OCI-LY3 (cell line): ENCODE results near the gene EMC6.

Experiments
- H2AFZ ChIP-seq: fragments of 200-600, 300-600 bp; shearing (Covaris generic); 2 replicates; pipeline ENCODE4 v1.6.0; 2014; ENCODE audit warnings: antibody characterized with exemption, low read depth, low read length
- H3K27ac ChIP-seq: fragments of 200-600, 300-600 bp; sonication (generic); 2 replicates; pipeline ENCODE4 v1.5.1; 2014; ENCODE audit warnings: mild to moderate bottlenecking, low read length, moderate library complexity, mixed read lengths
- H3K27me3 ChIP-seq: fragments of 200-600, 300-600 bp; sonication (generic); 2 replicates; pipeline ENCODE4 v1.6.1; 2014; ENCODE audit warnings: low read depth, low read length, mixed read lengths
- H3K36me3 ChIP-seq: fragments of 200-600, 300-600 bp; sonication (generic); replicated peaks from 2 replicates; pipeline ENCODE3; 2014; ENCODE audit warnings: low read depth, low read length, mixed read lengths
- H3K4me1 ChIP-seq: fragments of 300-600, 200-600 bp; sonication (generic); 2 replicates; pipeline ENCODE4 v1.6.1; 2014; ENCODE audit warnings: low read length, mixed read lengths
- H3K4me2 ChIP-seq: fragments of 200-600, 300-600 bp; sonication (generic); 2 replicates; pipeline ENCODE4 v1.6.1; 2014; ENCODE audit warnings: low read length, mixed read lengths
- H3K4me3 ChIP-seq: fragments of 300-600, 200-600 bp; sonication (generic); 2 replicates; pipeline ENCODE4 v1.5.1; 2014; ENCODE audit warnings: antibody characterized with exemption, mild to moderate bottlenecking, low read length, moderate library complexity
- H3K79me2 ChIP-seq: fragments of 300-600, 200-600 bp; shearing (Covaris generic); 2 replicates; pipeline ENCODE4 v1.6.1; 2014; ENCODE audit warnings: mild to moderate bottlenecking, low read length, mixed read lengths
- H3K9ac ChIP-seq: fragments of 300-600, 200-600 bp; shearing (Covaris generic); 2 replicates; pipeline ENCODE4 v1.6.0; 2014; ENCODE audit warnings: mild to moderate bottlenecking, low read length, moderate library complexity
- H3K9me3 ChIP-seq: fragments of 200-600, 300-600 bp; shearing (Covaris generic); 2 replicates; pipeline ENCODE4 v1.6.1; 2014; ENCODE audit warnings: low read length, mixed read lengths; ENCODE audit not compliant: insufficient read depth
- H4K20me1 ChIP-seq: fragments of 200-600, 300-600 bp; sonication (generic); 2 replicates; pipeline ENCODE4 v1.6.1; 2016; ENCODE audit warnings: low read length, mixed read lengths; ENCODE audit not compliant: insufficient read depth
- EZH2phosphoT487 ChIP-seq: fragments of 200-600 bp; shearing (Covaris generic); IDR thresholded peaks from 2 replicates; pipeline ENCODE4 v1.6.1; 2018; ENCODE audit warnings: antibody characterized with exemption, mixed run types, low read depth
- TF ChIP-seq, protein P1 (sequence below): fragments of 200-600, 300-600 bp; sonication (generic); IDR thresholded peaks from 2 replicates; pipeline ENCODE4 v1.5.1; 2014; ENCODE audit warnings: antibody characterized with exemption, low read length, low read depth

The EMC6 gene

DNA sequence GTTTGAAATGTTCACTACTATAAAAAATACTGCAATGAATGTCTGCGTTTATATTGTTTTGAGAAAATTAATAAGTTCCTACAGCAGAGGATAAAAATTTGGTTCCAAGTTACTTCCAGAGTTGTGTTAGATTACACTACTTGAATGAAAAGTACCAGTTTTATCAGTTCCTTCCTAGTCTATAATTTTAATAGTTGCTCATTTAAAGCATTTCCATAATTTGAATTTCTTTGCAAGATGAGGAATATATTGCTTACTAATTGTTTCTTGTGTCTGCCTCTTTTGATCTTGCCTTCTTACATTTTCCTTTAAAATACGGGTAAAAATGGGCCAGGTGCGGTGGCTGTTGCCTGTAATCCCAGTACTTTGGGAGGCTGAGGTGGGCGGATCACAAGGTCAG lies 4.0 kb downstream of the EMC6 start:
- H4K20me1 ChIP-seq, result no peaks in the 10 kb centered on the region
- H3K9ac ChIP-seq, result no peak overlapping the region
- H3K27me3 ChIP-seq, result no peaks in the 10 kb centered on the region
- H3K4me1 ChIP-seq, result peaks cover 6% of the 10 kb centered on the region; the same call in 1 of the 2 replicates
- H2AFZ ChIP-seq, result no peak overlapping the region
- H3K4me2 ChIP-seq, result no peak overlapping the region
- TF ChIP-seq EZH2phosphoT487, result no peak
- TF ChIP-seq, protein P1, sequence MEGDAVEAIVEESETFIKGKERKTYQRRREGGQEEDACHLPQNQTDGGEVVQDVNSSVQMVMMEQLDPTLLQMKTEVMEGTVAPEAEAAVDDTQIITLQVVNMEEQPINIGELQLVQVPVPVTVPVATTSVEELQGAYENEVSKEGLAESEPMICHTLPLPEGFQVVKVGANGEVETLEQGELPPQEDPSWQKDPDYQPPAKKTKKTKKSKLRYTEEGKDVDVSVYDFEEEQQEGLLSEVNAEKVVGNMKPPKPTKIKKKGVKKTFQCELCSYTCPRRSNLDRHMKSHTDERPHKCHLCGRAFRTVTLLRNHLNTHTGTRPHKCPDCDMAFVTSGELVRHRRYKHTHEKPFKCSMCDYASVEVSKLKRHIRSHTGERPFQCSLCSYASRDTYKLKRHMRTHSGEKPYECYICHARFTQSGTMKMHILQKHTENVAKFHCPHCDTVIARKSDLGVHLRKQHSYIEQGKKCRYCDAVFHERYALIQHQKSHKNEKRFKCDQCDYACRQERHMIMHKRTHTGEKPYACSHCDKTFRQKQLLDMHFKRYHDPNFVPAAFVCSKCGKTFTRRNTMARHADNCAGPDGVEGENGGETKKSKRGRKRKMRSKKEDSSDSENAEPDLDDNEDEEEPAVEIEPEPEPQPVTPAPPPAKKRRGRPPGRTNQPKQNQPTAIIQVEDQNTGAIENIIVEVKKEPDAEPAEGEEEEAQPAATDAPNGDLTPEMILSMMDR, result no peak
- no peak overlapping the region for H3K4me3 ChIP-seq
- peaks cover 18% of the 10 kb centered on the region for H3K79me2 ChIP-seq
- H3K36me3 ChIP-seq, result no peaks in the 10 kb centered on the region
- H3K9me3 ChIP-seq, result no peaks in the 10 kb centered on the region
- no peak overlapping the region for H3K27ac ChIP-seq

DNA sequence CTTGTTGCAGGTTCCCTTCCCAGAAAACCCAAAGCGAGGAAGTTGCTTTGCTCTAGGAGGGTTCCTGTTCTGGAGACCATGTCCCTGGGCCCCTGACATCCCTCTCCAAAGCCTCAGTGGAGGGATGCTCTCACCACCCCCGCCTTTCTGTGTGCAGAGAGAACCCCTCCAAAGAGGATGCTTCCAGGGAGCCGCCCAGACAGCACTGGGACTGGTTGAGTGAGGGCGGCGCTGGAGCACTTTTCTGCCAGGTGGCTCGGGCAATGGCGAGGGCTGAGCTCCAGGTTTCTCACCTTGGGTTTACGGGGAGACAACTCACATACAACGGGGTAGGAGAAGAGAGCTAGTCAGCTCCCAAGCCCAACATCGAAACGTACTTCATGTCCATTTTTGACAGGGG lies 7.3 kb downstream of the EMC6 start:
- Histone ChIP-seq H3K9ac (no peak overlapping the region), H3K27me3 (no peaks in the 10 kb centered on the region), H4K20me1 (no peaks in the 10 kb centered on the region), H3K79me2 (no peaks in the 10 kb centered on the region), H3K36me3 (no peaks in the 10 kb centered on the region), H3K4me1 (no peaks in the 10 kb centered on the region), H2AFZ (no peak overlapping the region), H3K9me3 (no peaks in the 10 kb centered on the region), H3K4me2 (no peak overlapping the region), H3K4me3 (no peak overlapping the region), H3K27ac (no peak overlapping the region)
- TF ChIP-seq, protein P1, result no peak
- no peak for TF ChIP-seq EZH2phosphoT487

DNA sequence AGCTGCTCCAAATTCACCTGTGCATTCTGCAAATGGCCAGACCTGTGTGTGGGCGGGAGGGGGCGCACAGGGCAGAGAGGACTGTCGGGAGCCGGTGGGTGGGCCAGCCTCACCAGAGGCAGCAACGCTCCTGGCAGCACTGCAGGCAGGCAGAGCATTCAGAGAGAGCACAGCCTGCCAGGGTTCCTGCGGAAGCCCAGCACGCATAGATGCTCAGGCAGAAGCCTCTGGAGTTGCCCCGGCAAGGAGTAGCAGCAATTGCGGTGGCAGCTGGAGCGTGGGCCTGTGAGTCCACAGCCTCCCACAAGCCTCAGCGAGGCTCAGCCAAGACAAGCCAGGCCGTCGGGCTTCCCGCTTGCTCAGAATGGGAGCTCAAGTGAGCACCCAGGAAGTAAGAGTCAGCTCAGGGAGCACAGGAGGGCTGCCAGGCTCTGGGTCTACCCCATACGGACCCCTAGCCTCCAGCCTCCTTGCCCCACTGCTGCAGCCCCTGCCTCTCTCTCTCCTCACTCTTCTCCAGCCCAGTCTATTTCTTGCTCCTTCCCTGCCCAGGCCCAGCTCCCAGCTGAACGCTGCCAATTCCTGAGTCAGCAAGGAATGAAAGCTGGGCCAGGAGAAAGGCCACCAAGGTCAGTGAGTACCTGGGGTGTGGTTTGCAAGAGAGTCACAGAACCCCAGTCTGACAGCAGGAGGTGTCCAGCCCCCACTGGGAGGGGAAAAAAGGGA lies 9.6 kb downstream of the EMC6 start:
- no peaks in the 10 kb centered on the region for H3K79me2 ChIP-seq
- peaks cover 5% of the 10 kb centered on the region for H3K36me3 ChIP-seq
- H3K9ac ChIP-seq, result no peak overlapping the region

DNA sequence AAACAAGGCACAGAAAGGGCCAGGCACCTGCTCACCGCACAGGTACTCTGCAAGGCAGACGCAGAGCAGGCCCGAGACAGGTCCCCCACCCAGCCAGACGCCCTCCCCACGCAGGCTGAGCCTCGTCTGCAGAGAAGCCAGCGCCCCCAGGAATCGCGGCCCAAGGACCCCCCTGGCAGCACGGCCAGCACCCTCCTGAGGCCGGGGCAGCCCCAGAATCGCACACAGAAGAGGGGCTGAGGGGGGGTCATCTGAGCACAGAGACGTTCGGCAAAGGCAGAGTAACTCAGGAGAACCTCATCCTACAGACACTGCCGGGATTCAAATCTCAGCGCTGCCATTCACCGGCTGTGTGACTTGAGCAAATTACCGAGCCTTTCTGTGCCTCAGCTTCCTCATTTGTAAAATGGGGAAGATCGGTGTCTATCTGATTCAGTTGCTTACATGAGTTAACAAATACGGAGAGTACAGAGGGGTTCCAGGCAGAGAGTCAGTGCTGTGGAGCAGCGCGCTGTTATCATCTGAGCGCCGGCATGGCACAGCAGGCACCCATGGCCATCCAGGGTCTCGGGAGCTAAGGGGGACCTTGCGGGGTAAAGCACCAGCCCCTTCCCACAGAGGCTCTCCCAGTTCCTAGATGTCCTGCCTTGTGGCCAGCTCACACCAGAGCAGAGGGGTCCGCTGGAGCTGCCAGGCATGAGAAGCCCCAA lies 10.4 kb downstream of the EMC6 start:
- H3K9ac ChIP-seq, result no peak overlapping the region

More for the DNA sequence above, 9.6 kb downstream of the EMC6 start:
- Histone ChIP-seq H3K4me3 (no peak overlapping the region), H2AFZ (no peak overlapping the region), H4K20me1 (no peaks in the 10 kb centered on the region), H3K27ac (no peak overlapping the region), H3K9me3 (no peaks in the 10 kb centered on the region), H3K4me2 (no peak overlapping the region), H3K27me3 (no peaks in the 10 kb centered on the region), H3K4me1 (peaks cover 3% of the 10 kb centered on the region)
- no peak for TF ChIP-seq EZH2phosphoT487
- TF ChIP-seq, protein P1, result no peak

More for the DNA sequence above, 10.4 kb downstream of the EMC6 start:
- peaks cover 5% of the 10 kb centered on the region for H3K36me3 ChIP-seq
- no peak overlapping the region for H2AFZ ChIP-seq
- no peaks in the 10 kb centered on the region for H4K20me1 ChIP-seq
- no peaks in the 10 kb centered on the region for H3K79me2 ChIP-seq
- TF ChIP-seq, protein P1, result no peak
- no peak for TF ChIP-seq EZH2phosphoT487
- peaks cover 3% of the 10 kb centered on the region for H3K4me1 ChIP-seq
- no peaks in the 10 kb centered on the region for H3K9me3 ChIP-seq
- H3K27me3 ChIP-seq, result no peaks in the 10 kb centered on the region
- H3K27ac ChIP-seq, result no peak overlapping the region
- no peak overlapping the region for H3K4me3 ChIP-seq
- no peak overlapping the region for H3K4me2 ChIP-seq
